Motor neuron (in vitro differentiated cells): ENCODE measurements around the gene NIT1. TPM values are rescaled to one million over a fixed set of nuclear protein-coding genes. Genes with fewer than 3 reads are reported as not detected.

Experiments
- ATAC-seq, 8 experiments: fragments of 200-7000 bp; cut with Tn5 transposase; replicated peaks in 6 of 8; 2 replicates each; pipeline ENCODE4 v1.8.0; 2021; ENCODE audit warnings: mild to moderate bottlenecking in 8 of 8, moderate library complexity in 8 of 8
- H3K27ac ChIP-seq, 2 donors: fragments of 250-450 bp; sonication (Bioruptor Pico); 2 replicates each; pipeline ENCODE4 v1.9.0; 2021; ENCODE audit warnings: antibody characterized with exemption in 2 of 2, mild to moderate bottlenecking in 2 of 2, moderate library complexity in 1 of 2
- H3K4me1 ChIP-seq, 2 donors: fragments of 250-450 bp; sonication (Bioruptor Pico); replicated peaks in 1 of 2; 2 replicates each; pipeline ENCODE4 v1.6.1; 2021; ENCODE audit warnings: antibody characterized with exemption in 2 of 2, mild to moderate bottlenecking in 2 of 2, moderate library complexity in 1 of 2
- H3K4me3 ChIP-seq, 5 donors: fragments of 250-450 bp; sonication (Bioruptor Pico); 2 replicates each; pipeline ENCODE4 v1.9.0; 2021; ENCODE audit warnings: antibody characterized with exemption in 5 of 5, mild to moderate bottlenecking in 5 of 5, moderate library complexity in 4 of 5
- WGBS, 10 experiments: fragments of 450-650 bp; shearing (Covaris generic); methylation state at CpG; one replicate each; pipeline ENCODE4 v1.0.0; 2022; 5-methylcytosine and 5-hydroxymethylcytosine counted together
- in situ Hi-C, 9 experiments: fragments of 400-800 bp; cut with MboI; loops; one replicate each; pipeline ENCODE4 v1.15.0; 2021; ENCODE audit warnings: low sequenced_read_pairs in 9 of 9, low pct_unique_long_range_greater_than_20kb in 2 of 9; ENCODE audit not compliant: unreplicated experiment in 9 of 9
- total RNA-seq, 8 experiments: library from RNA; unstranded; fragments of 300-600 nt; gene quantifications; 2 replicates each; pipeline versions ENCODE4 v1.2.3 to v1.2.4, GENCODE V29; 2022

NIT1 gene
- total RNA-seq, 8 experiments from 2014 or later: 27.7 to 59.0 (median 45.7) TPM

GRCh38 chr1:161122967-161123366 is 5.1 kb downstream of the NIT1 start:
- no peak overlapping the region for H3K27ac ChIP-seq
- no peak for ATAC-seq
- peaks cover 12% of the 10 kb centered on the region in 2 donors for H3K4me1 ChIP-seq
- WGBS, 10 experiments: 67 to 100% (median 87%) methylated on average over 1 to 6 of the region's 6 CpGs; no CpG with 5 or more reads in 3 of the 10 experiments
- H3K4me3 ChIP-seq: no peak overlapping the region
- in situ Hi-C loops: no loop called here

- Histone ChIP-seq H3K4me1 (peaks cover 10 to 11% of the 10 kb centered on the region in 2 donors), H3K27ac (no peak overlapping the region), H3K4me3 (no peak overlapping the region)
- no peak for ATAC-seq
- in situ Hi-C loops: loop anchor here in 1 of 9 experiments (25.0 kb wide), 1 partner anchor 90 kb away; the partner anchor contains the start of genes TSTD1 and USF1
- 80 to 100% (median 96%) methylated on average over 1 to 2 of the region's 2 CpGs; no CpG with 5 or more reads in 1 of the 10 experiments for WGBS, 10 experiments
These were observed 9.7 kb downstream of the NIT1 start for GRCh38 chr1:161127649-161128048.

GRCh38 chr1:161128591-161129420 is 10.9 kb downstream of the NIT1 start:
- Histone ChIP-seq H3K4me3 (no peak overlapping the region), H3K4me1 (peaks cover 10 to 12% of the 10 kb centered on the region in 2 donors), H3K27ac (no peak overlapping the region)
- 87 to 100% (median 99%) methylated on average over 1 to 4 of the region's 4 CpGs; no CpG with 5 or more reads in 2 of the 10 experiments for WGBS, 10 experiments
- no peak for ATAC-seq
- in situ Hi-C loops: loop anchor here in 1 of 9 experiments (25.0 kb wide), 1 partner anchor 92 kb away; the partner anchor contains the start of genes TSTD1 and USF1

- in situ Hi-C loops: loop anchor here in 1 of 9 experiments (25.0 kb wide), 1 partner anchor 93 kb away; the partner anchor contains the start of genes TSTD1 and USF1
- H3K27ac ChIP-seq: no peak overlapping the region
- no peak for ATAC-seq
- peaks cover 15 to 22% of the 10 kb centered on the region in 2 donors for H3K4me1 ChIP-seq
- H3K4me3 ChIP-seq: no peak overlapping the region
- WGBS, 10 experiments: 10 to 92% (median 70%) methylated on average over 1 of the region's 1 CpG; no CpG with 5 or more reads in 1 of the 10 experiments
These were observed 12.4 kb downstream of the NIT1 start for GRCh38 chr1:161130266-161130665.

GRCh38 chr1:161131523-161132409 is 13.9 kb downstream of the NIT1 start:
- 0 to 19% (median 5%) methylated on average over 1 to 8 of the region's 22 CpGs; no CpG with 5 or more reads in 2 of the 10 experiments for WGBS, 10 experiments
- ATAC-seq: peak in 3 of 8 experiments; percentile 5 to 21 (median 10)
- in situ Hi-C loops: loop anchor here in 1 of 9 experiments (25.0 kb wide), 1 partner anchor 94 kb away; the partner anchor contains the start of genes TSTD1 and USF1
- peak overlapping the region; percentile 96 to 99 for H3K27ac ChIP-seq
- peaks cover 15 to 22% of the 10 kb centered on the region in 2 donors for H3K4me1 ChIP-seq
- peak overlapping the region; percentile 45 to 74 (median 55) for H3K4me3 ChIP-seq

GRCh38 chr1:161132410-161133219 is 14.7 kb downstream of the NIT1 start, which contains the start of gene DEDD:
TSS of gene DEDD (minus strand) at chr1:161132667. CDS start at chr1:161124462, 8,205 bp downstream.
- peak; percentile 75 to 90 (median 88) for ATAC-seq
- in situ Hi-C loops: loop anchor here in 1 of 9 experiments (25.0 kb wide), 1 partner anchor 95 kb away; the partner anchor contains the start of genes TSTD1 and USF1
- Histone ChIP-seq H3K4me1 (peaks cover 15 to 22% of the 10 kb centered on the region in 2 donors), H3K27ac (peak within 1 kb of the TSS; percentile 96 to 99), H3K4me3 (peak within 1 kb of the TSS; percentile 45 to 74 (median 55))
- 0 to 2% (median 0%) methylated on average over 2 to 27 of the region's 68 CpGs; no CpG with 5 or more reads in 3 of the 10 experiments for WGBS, 10 experiments

- Histone ChIP-seq H3K4me1 (peaks cover 15 to 22% of the 10 kb centered on the region in 2 donors), H3K4me3 (peak overlapping the region; percentile 45 to 74 (median 55)), H3K27ac (peak overlapping the region; percentile 96 to 99)
- in situ Hi-C loops: loop anchor here in 1 of 9 experiments (25.0 kb wide), 1 partner anchor 96 kb away; the partner anchor contains the start of genes TSTD1 and USF1
- WGBS, 10 experiments: 0 to 8% (median 2%) methylated on average over 1 to 11 of the region's 11 CpGs
- ATAC-seq: peak in 6 of 8 experiments; percentile 0 to 32 (median 19)
These were observed 15.4 kb downstream of the NIT1 start for GRCh38 chr1:161133220-161133740.

- H3K4me3 ChIP-seq: no peak overlapping the region
- 80 to 100% (median 86%) methylated on average over 1 to 3 of the region's 3 CpGs; no CpG with 5 or more reads in 4 of the 10 experiments for WGBS, 10 experiments
These were observed 20.0 kb downstream of the NIT1 start for GRCh38 chr1:161137881-161138280.

GRCh38 chr1:161138431-161138830 is 20.5 kb downstream of the NIT1 start:
- 83 to 100% (median 100%) methylated on average over 1 of the region's 1 CpG; no CpG with 5 or more reads in 2 of the 10 experiments for WGBS, 10 experiments
- in situ Hi-C loops: loop anchor here in 1 of 9 experiments (25.0 kb wide), 1 partner anchor 101 kb away; the partner anchor contains the start of genes TSTD1 and USF1
- ATAC-seq: no peak
- H3K27ac ChIP-seq: no peak overlapping the region
- H3K4me3 ChIP-seq: no peak overlapping the region
- H3K4me1 ChIP-seq: peaks cover 5 to 11% of the 10 kb centered on the region in 2 donors

More at GRCh38 chr1:161137881-161138280, 20.0 kb downstream of the NIT1 start:
- in situ Hi-C loops: loop anchor here in 1 of 9 experiments (25.0 kb wide), 1 partner anchor 101 kb away; the partner anchor contains the start of genes TSTD1 and USF1
- H3K4me1 ChIP-seq: peaks cover 5 to 11% of the 10 kb centered on the region in 2 donors
- no peak overlapping the region for H3K27ac ChIP-seq
- no peak for ATAC-seq

GRCh38 chr1:161139766-161140165 is 21.9 kb downstream of the NIT1 start:
- no peak overlapping the region for H3K27ac ChIP-seq
- 33 to 100% (median 93%) methylated on average over 1 of the region's 1 CpG; no CpG with 5 or more reads in 2 of the 10 experiments for WGBS, 10 experiments
- ATAC-seq: peak in 4 of 8 experiments; percentile 33 to 54 (median 44)
- peaks cover 0 to under 1% of the 10 kb centered on the region in 2 donors for H3K4me1 ChIP-seq
- no peak overlapping the region for H3K4me3 ChIP-seq
- in situ Hi-C loops: loop anchor here in 1 of 9 experiments (25.0 kb wide), 1 partner anchor 102 kb away; the partner anchor contains the start of genes TSTD1 and USF1
